Endothelial cell of hepatic sinusoid (primary cell): Measurements from ENCODE around the gene TBC1D19.
"Not testable (repeated sequence)": the region's sequence is repeated elsewhere in the genome, so short reads cannot be mapped to it uniquely, and the experiment has no call there.

ENCODE experiments used
- in situ Hi-C: cut with HindIII; loops from 2 replicates; pipeline ENCODE4 v1.10.0; 2017; ENCODE audit warnings: low sequenced_read_pairs

Gene TBC1D19

GRCh38 chr4:26583865-26584652, at the start of gene TBC1D19:
TBC1D19 (plus strand) TSS chr4:26584084; CDS start chr4:26584194, 110 bp downstream.
- in situ Hi-C loops, result no loop called here

GRCh38 chr4:26542991-26543390, 40.9 kb upstream of the TBC1D19 start:
- in situ Hi-C loops, result loop anchor here (5.0 kb wide), 1 partner anchor 54 kb away; no protein-coding TSS in a partner anchor

GRCh38 chr4:26544421-26544820, 39.5 kb upstream of the TBC1D19 start:
- in situ Hi-C loops, result loop anchor here (5.0 kb wide), 1 partner anchor 53 kb away; no protein-coding TSS in a partner anchor

GRCh38 chr4:26548379-26548778, 35.5 kb upstream of the TBC1D19 start:
- in situ Hi-C loops, result not testable (repeated sequence)

GRCh38 chr4:26557164-26557563, 26.7 kb upstream of the TBC1D19 start:
- in situ Hi-C loops, result no loop called here

GRCh38 chr4:26558166-26558895, 25.6 kb upstream of the TBC1D19 start:
- in situ Hi-C loops, result no loop called here

- in situ Hi-C loops, result no loop called here
Observed at GRCh38 chr4:26566133-26566532, 17.8 kb upstream of the TBC1D19 start.

GRCh38 chr4:26568446-26568994, 15.4 kb upstream of the TBC1D19 start:
- in situ Hi-C loops, result no loop called here

GRCh38 chr4:26570596-26570995, 13.3 kb upstream of the TBC1D19 start:
- in situ Hi-C loops, result no loop called here

GRCh38 chr4:26573389-26573794, 10.5 kb upstream of the TBC1D19 start:
- in situ Hi-C loops, result no loop called here

GRCh38 chr4:26574563-26574962, 9.3 kb upstream of the TBC1D19 start:
- in situ Hi-C loops, result no loop called here

- in situ Hi-C loops, result no loop called here
Observed at GRCh38 chr4:26576231-26576739, 7.6 kb upstream of the TBC1D19 start.

- in situ Hi-C loops, result no loop called here
Observed at GRCh38 chr4:26577066-26577465, 6.8 kb upstream of the TBC1D19 start.

GRCh38 chr4:26579169-26579568, 4.7 kb upstream of the TBC1D19 start:
- in situ Hi-C loops, result no loop called here

- in situ Hi-C loops, result not testable (repeated sequence)
Observed at GRCh38 chr4:26581341-26581740, 2.5 kb upstream of the TBC1D19 start.

- in situ Hi-C loops, result no loop called here
Observed at GRCh38 chr4:26583538-26583864, 383 bp upstream of the TBC1D19 start.

GRCh38 chr4:26584725-26585124, 841 bp downstream of the TBC1D19 start:
- in situ Hi-C loops, result no loop called here

- in situ Hi-C loops, result no loop called here
Observed at GRCh38 chr4:26589705-26590104, 5.8 kb downstream of the TBC1D19 start.

GRCh38 chr4:26590639-26591038, 6.8 kb downstream of the TBC1D19 start:
- in situ Hi-C loops, result no loop called here

GRCh38 chr4:26593557-26593956, 9.7 kb downstream of the TBC1D19 start:
- in situ Hi-C loops, result not testable (repeated sequence)

- in situ Hi-C loops, result no loop called here
Observed at GRCh38 chr4:26594371-26594770, 10.5 kb downstream of the TBC1D19 start.

- in situ Hi-C loops, result loop anchor here (5.0 kb wide), 1 partner anchor 52 kb away; no protein-coding TSS in a partner anchor
Observed at GRCh38 chr4:26594778-26595177, 10.9 kb downstream of the TBC1D19 start.
